OCI-LY3 (cell line): ENCODE data around the gene CPAMD8.

Experiments
- H2AFZ ChIP-seq: fragments of 200-600, 300-600 bp; shearing (Covaris generic); 2 replicates; pipeline ENCODE4 v1.6.0; 2014; ENCODE audit warnings: antibody characterized with exemption, low read depth, low read length
- H3K27ac ChIP-seq: fragments of 200-600, 300-600 bp; sonication (generic); 2 replicates; pipeline ENCODE4 v1.5.1; 2014; ENCODE audit warnings: mild to moderate bottlenecking, low read length, moderate library complexity, mixed read lengths
- H3K27me3 ChIP-seq: fragments of 200-600, 300-600 bp; sonication (generic); 2 replicates; pipeline ENCODE4 v1.6.1; 2014; ENCODE audit warnings: low read depth, low read length, mixed read lengths
- H3K36me3 ChIP-seq: fragments of 200-600, 300-600 bp; sonication (generic); replicated peaks from 2 replicates; pipeline ENCODE3; 2014; ENCODE audit warnings: low read depth, low read length, mixed read lengths
- H3K4me1 ChIP-seq: fragments of 300-600, 200-600 bp; sonication (generic); 2 replicates; pipeline ENCODE4 v1.6.1; 2014; ENCODE audit warnings: low read length, mixed read lengths
- H3K4me2 ChIP-seq: fragments of 200-600, 300-600 bp; sonication (generic); 2 replicates; pipeline ENCODE4 v1.6.1; 2014; ENCODE audit warnings: low read length, mixed read lengths
- H3K4me3 ChIP-seq: fragments of 300-600, 200-600 bp; sonication (generic); 2 replicates; pipeline ENCODE4 v1.5.1; 2014; ENCODE audit warnings: antibody characterized with exemption, mild to moderate bottlenecking, low read length, moderate library complexity
- H3K79me2 ChIP-seq: fragments of 300-600, 200-600 bp; shearing (Covaris generic); 2 replicates; pipeline ENCODE4 v1.6.1; 2014; ENCODE audit warnings: mild to moderate bottlenecking, low read length, mixed read lengths
- H3K9ac ChIP-seq: fragments of 300-600, 200-600 bp; shearing (Covaris generic); 2 replicates; pipeline ENCODE4 v1.6.0; 2014; ENCODE audit warnings: mild to moderate bottlenecking, low read length, moderate library complexity
- H3K9me3 ChIP-seq: fragments of 200-600, 300-600 bp; shearing (Covaris generic); 2 replicates; pipeline ENCODE4 v1.6.1; 2014; ENCODE audit warnings: low read length, mixed read lengths; ENCODE audit not compliant: insufficient read depth
- H4K20me1 ChIP-seq: fragments of 200-600, 300-600 bp; sonication (generic); 2 replicates; pipeline ENCODE4 v1.6.1; 2016; ENCODE audit warnings: low read length, mixed read lengths; ENCODE audit not compliant: insufficient read depth
- EZH2phosphoT487 ChIP-seq: fragments of 200-600 bp; shearing (Covaris generic); IDR thresholded peaks from 2 replicates; pipeline ENCODE4 v1.6.1; 2018; ENCODE audit warnings: antibody characterized with exemption, mixed run types, low read depth
- TF ChIP-seq, protein P1 (sequence below): fragments of 200-600, 300-600 bp; sonication (generic); IDR thresholded peaks from 2 replicates; pipeline ENCODE4 v1.5.1; 2014; ENCODE audit warnings: antibody characterized with exemption, low read length, low read depth

Gene CPAMD8

DNA sequence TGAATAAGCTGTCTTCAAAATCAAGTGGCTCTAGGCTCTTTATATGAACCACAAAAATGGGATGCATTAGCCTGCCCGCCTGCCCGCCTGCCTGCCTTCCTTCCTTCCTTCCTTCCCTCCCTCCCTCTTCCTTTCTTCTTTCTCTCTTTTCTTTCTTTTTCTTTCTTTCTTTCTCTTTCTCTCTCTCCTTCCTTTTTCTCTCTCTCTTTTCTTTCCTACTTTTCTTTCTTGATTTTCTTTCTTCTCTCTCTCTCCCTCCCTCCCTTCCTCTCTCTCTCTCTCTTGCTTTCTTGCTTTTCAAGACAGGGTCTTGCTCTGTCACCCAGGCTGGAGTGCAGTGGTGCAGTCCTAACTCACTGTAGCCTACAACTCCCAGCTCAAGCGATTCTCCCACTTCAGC is 110.9 kb downstream of the CPAMD8 start:
- H3K4me3 ChIP-seq: no peak overlapping the region
- no peaks in the 10 kb centered on the region for H3K27me3 ChIP-seq
- H3K4me2 ChIP-seq: no peak overlapping the region
- 0 out of 2 replicates have a peak, but pooled peaks cover 4% of the 10 kb centered on the region for H3K9me3 ChIP-seq
- H3K4me1 ChIP-seq: no peaks in the 10 kb centered on the region
- TF ChIP-seq, protein P1, sequence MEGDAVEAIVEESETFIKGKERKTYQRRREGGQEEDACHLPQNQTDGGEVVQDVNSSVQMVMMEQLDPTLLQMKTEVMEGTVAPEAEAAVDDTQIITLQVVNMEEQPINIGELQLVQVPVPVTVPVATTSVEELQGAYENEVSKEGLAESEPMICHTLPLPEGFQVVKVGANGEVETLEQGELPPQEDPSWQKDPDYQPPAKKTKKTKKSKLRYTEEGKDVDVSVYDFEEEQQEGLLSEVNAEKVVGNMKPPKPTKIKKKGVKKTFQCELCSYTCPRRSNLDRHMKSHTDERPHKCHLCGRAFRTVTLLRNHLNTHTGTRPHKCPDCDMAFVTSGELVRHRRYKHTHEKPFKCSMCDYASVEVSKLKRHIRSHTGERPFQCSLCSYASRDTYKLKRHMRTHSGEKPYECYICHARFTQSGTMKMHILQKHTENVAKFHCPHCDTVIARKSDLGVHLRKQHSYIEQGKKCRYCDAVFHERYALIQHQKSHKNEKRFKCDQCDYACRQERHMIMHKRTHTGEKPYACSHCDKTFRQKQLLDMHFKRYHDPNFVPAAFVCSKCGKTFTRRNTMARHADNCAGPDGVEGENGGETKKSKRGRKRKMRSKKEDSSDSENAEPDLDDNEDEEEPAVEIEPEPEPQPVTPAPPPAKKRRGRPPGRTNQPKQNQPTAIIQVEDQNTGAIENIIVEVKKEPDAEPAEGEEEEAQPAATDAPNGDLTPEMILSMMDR: no peak
- TF ChIP-seq EZH2phosphoT487: no peak
- H3K79me2 ChIP-seq: no peaks in the 10 kb centered on the region
- H2AFZ ChIP-seq: no peak overlapping the region
- no peak overlapping the region for H3K9ac ChIP-seq
- H4K20me1 ChIP-seq: no peaks in the 10 kb centered on the region
- H3K27ac ChIP-seq: no peak overlapping the region
- no peaks in the 10 kb centered on the region for H3K36me3 ChIP-seq

- no peaks in the 10 kb centered on the region for H3K4me1 ChIP-seq
- no peaks in the 10 kb centered on the region for H4K20me1 ChIP-seq
- no peak overlapping the region for H3K9ac ChIP-seq
- TF ChIP-seq EZH2phosphoT487: no peak
- TF ChIP-seq, protein P1: no peak
- H3K36me3 ChIP-seq: no peaks in the 10 kb centered on the region
- no peaks in the 10 kb centered on the region for H3K27me3 ChIP-seq
- no peak overlapping the region for H2AFZ ChIP-seq
- no peak overlapping the region for H3K4me2 ChIP-seq
- no peaks in the 10 kb centered on the region for H3K79me2 ChIP-seq
- no peak overlapping the region for H3K4me3 ChIP-seq
- 0 out of 2 replicates have a peak, but pooled peaks cover 4% of the 10 kb centered on the region for H3K9me3 ChIP-seq
- H3K27ac ChIP-seq: no peak overlapping the region
These were observed 111.5 kb downstream of the CPAMD8 start for GRCh38 chr19:16915135-16915534.

- H2AFZ ChIP-seq: no peak overlapping the region
- no peaks in the 10 kb centered on the region for H3K36me3 ChIP-seq
- H4K20me1 ChIP-seq: no peaks in the 10 kb centered on the region
- H3K27ac ChIP-seq: no peak overlapping the region
- H3K4me1 ChIP-seq: no peaks in the 10 kb centered on the region
- H3K9ac ChIP-seq: no peak overlapping the region
- no peaks in the 10 kb centered on the region for H3K27me3 ChIP-seq
- no peaks in the 10 kb centered on the region for H3K79me2 ChIP-seq
- TF ChIP-seq, protein P1: no peak
- no peak for TF ChIP-seq EZH2phosphoT487
- no peak overlapping the region for H3K4me2 ChIP-seq
- 0 out of 2 replicates have a peak, but pooled peaks cover 4% of the 10 kb centered on the region for H3K9me3 ChIP-seq
- H3K4me3 ChIP-seq: no peak overlapping the region
These were observed 112.2 kb downstream of the CPAMD8 start for GRCh38 chr19:16914421-16914820.

GRCh38 chr19:16912780-16913179 is 113.8 kb downstream of the CPAMD8 start:
- H3K27me3 ChIP-seq: no peaks in the 10 kb centered on the region
- no peak overlapping the region for H3K27ac ChIP-seq
- H3K4me3 ChIP-seq: no peak overlapping the region
- no peak overlapping the region for H3K4me2 ChIP-seq
- no peaks in the 10 kb centered on the region for H3K36me3 ChIP-seq
- H3K9ac ChIP-seq: no peak overlapping the region
- no peaks in the 10 kb centered on the region for H3K79me2 ChIP-seq
- TF ChIP-seq, protein P1: no peak
- TF ChIP-seq EZH2phosphoT487: no peak
- no peaks in the 10 kb centered on the region for H4K20me1 ChIP-seq
- no peaks in the 10 kb centered on the region for H3K4me1 ChIP-seq
- no peak overlapping the region for H2AFZ ChIP-seq
- H3K9me3 ChIP-seq: 0 out of 2 replicates have a peak, but pooled peaks cover 4% of the 10 kb centered on the region
